GM12801 (cell line): ENCODE measurements around the gene NEB.

Experiments
- CTCF ChIP-seq: IDR thresholded peaks from one replicate; pipeline ENCODE4 v1.5.1; 2011; ENCODE audit warnings: control low read depth; ENCODE audit not compliant: insufficient read length; ENCODE audit errors: extremely low read depth

Gene NEB

GRCh38 chr2:151766437-151767153 is 32.3 kb upstream of the NEB start:
- TF ChIP-seq CTCF = no peak

GRCh38 chr2:151765760-151766410 is 31.6 kb upstream of the NEB start:
- TF ChIP-seq CTCF = no peak

GRCh38 chr2:151762694-151763093 is 28.4 kb upstream of the NEB start:
- no peak for TF ChIP-seq CTCF

- TF ChIP-seq CTCF = no peak
Observed at GRCh38 chr2:151761687-151762086, 27.4 kb upstream of the NEB start.

- no peak for TF ChIP-seq CTCF
Observed at GRCh38 chr2:151761193-151761592, 26.9 kb upstream of the NEB start.

- TF ChIP-seq CTCF = no peak
Observed at GRCh38 chr2:151760139-151760650, 25.9 kb upstream of the NEB start.

GRCh38 chr2:151758744-151759143 is 24.5 kb upstream of the NEB start:
- no peak for TF ChIP-seq CTCF
